BJ (cell line): ENCODE data around the gene IVNS1ABP. TPM values are rescaled to one million over a fixed set of nuclear protein-coding genes. Genes with fewer than 3 reads are reported as not detected.

Experiments used
- CTCF ChIA-PET: fragments of 350-600 bp; formaldehyde crosslinking; extraction: SDS; loops from one replicate; lab custom pipeline; 2021; ENCODE audit warnings: antibody characterized with exemption, inconsistent platforms; lab: Yijun Ruan, JAX
- POLR2A ChIA-PET: fragments of 300-600 bp; sonication (Branson Sonifier 250); formaldehyde crosslinking; extraction: SDS; loops from one replicate; lab custom pipeline; 2021; ENCODE audit warnings: antibody characterized with exemption; lab: Charles Lee
- DNase-seq: peaks from one replicate; pipeline ENCODE4 v3.0.0-alpha.2; 2011; ENCODE audit warnings: low read depth
- H3K27me3 ChIP-seq: 2 replicates; pipeline ENCODE4 v1.6.0; 2011; ENCODE audit warnings: low read length; ENCODE audit not compliant: control insufficient read depth, insufficient read depth
- H3K36me3 ChIP-seq: 2 replicates; pipeline ENCODE4 v1.5.1; 2011; ENCODE audit warnings: low read length; ENCODE audit not compliant: control insufficient read depth, insufficient read depth
- H3K4me3 ChIP-seq: 2 replicates; pipeline ENCODE4 v1.5.1; 2011; ENCODE audit warnings: low read depth, mild to moderate bottlenecking, control low read depth, low read length
- CTCF ChIP-seq: IDR thresholded peaks from 2 replicates; pipeline ENCODE4 v1.5.1; 2011; ENCODE audit warnings: low read depth, mild to moderate bottlenecking, control low read depth, inconsistent platforms, low read length, moderate library complexity; ENCODE audit not compliant: insufficient read depth
- polyA plus RNA-seq: library from polyadenylated mRNA; depleted of rRNA; stranded (reverse); fragments of >200 nt; gene quantifications from 2 replicates; pipeline ENCODE4 v1.2.3, GENCODE V29; 2011

Gene IVNS1ABP
- polyA plus RNA-seq, 1 experiment, result 48.1 TPM

GRCh38 chr1:185315445-185316071, 1.5 kb downstream of the IVNS1ABP start:
- DNase-seq, result no peak
- Histone ChIP-seq H3K27me3 (no peaks in the 10 kb centered on the region), H3K36me3 (no peaks in the 10 kb centered on the region; the same call in 1 of the 2 replicates), H3K4me3 (peak overlapping the region; percentile 85)
- ChIA-PET POLR2A (interaction anchor here (2.0 kb wide), 1 partner anchor 226 kb away, joined by 8 read pairs; no protein-coding TSS in a partner anchor), CTCF (interaction anchor here (0.6 to 1.6 kb wide), 3 partner anchors 167 to 354 kb away, joined by 3 to 5 read pairs (median 4); no protein-coding TSS in a partner anchor)
- TF ChIP-seq CTCF, result no peak

- H3K27me3 ChIP-seq, result no peaks in the 10 kb centered on the region
- no peak for DNase-seq
- no peak overlapping the region; the same call in none of the 2 replicates for H3K4me3 ChIP-seq
- H3K36me3 ChIP-seq, result peaks cover 2% of the 10 kb centered on the region; the same call in 1 of the 2 replicates
- POLR2A ChIA-PET, result no interaction called here
- TF ChIP-seq CTCF, result no peak
- CTCF ChIA-PET, result interaction anchor here (0.9 to 1.7 kb wide), 5 partner anchors 15 to 356 kb away, joined by 3 to 6 read pairs (median 4); no protein-coding TSS in a partner anchor
Measured at GRCh38 chr1:185314411-185314810, 2.6 kb downstream of the IVNS1ABP start.

GRCh38 chr1:185312361-185313138, 4.5 kb downstream of the IVNS1ABP start:
- peaks cover 3% of the 10 kb centered on the region for H3K36me3 ChIP-seq
- no peak for TF ChIP-seq CTCF
- H3K4me3 ChIP-seq, result no peak overlapping the region
- DNase-seq, result no peak
- ChIA-PET POLR2A (no interaction called here), CTCF (interaction anchor here (1.3 to 1.7 kb wide), 2 partner anchors 155 to 358 kb away, joined by 5 to 6 read pairs; partner anchors contain the start of genes SWT1 and TRMT1L)
- no peaks in the 10 kb centered on the region for H3K27me3 ChIP-seq

- CTCF ChIA-PET, result no interaction called here
- H3K36me3 ChIP-seq, result peaks cover 4% of the 10 kb centered on the region
- TF ChIP-seq CTCF, result no peak
Measured at GRCh38 chr1:185311589-185312225, 5.3 kb downstream of the IVNS1ABP start.

More at GRCh38 chr1:185311589-185312225, 5.3 kb downstream of the IVNS1ABP start:
- H3K27me3 ChIP-seq, result no peaks in the 10 kb centered on the region
- no peak for DNase-seq
- H3K4me3 ChIP-seq, result no peak overlapping the region
- POLR2A ChIA-PET, result no interaction called here
